B cell (primary cell): Measurements from ENCODE around the gene PPP1R18.

Source experiments
- EZH2 ChIP-seq: IDR thresholded peaks from 2 replicates; pipeline ENCODE4 v1.6.1; 2012; ENCODE audit warnings: borderline replicate concordance, low read depth, mild to moderate bottlenecking, moderate library complexity, low read length; ENCODE audit not compliant: insufficient read depth, poor library complexity, severe bottlenecking
- TF ChIP-seq, protein P1 (sequence below): fragments of 200-600 bp; IDR thresholded peaks from one replicate; pipeline ENCODE4 v1.8.0; 2022; ENCODE audit warnings: antibody characterized with exemption, mild to moderate bottlenecking

DNA sequence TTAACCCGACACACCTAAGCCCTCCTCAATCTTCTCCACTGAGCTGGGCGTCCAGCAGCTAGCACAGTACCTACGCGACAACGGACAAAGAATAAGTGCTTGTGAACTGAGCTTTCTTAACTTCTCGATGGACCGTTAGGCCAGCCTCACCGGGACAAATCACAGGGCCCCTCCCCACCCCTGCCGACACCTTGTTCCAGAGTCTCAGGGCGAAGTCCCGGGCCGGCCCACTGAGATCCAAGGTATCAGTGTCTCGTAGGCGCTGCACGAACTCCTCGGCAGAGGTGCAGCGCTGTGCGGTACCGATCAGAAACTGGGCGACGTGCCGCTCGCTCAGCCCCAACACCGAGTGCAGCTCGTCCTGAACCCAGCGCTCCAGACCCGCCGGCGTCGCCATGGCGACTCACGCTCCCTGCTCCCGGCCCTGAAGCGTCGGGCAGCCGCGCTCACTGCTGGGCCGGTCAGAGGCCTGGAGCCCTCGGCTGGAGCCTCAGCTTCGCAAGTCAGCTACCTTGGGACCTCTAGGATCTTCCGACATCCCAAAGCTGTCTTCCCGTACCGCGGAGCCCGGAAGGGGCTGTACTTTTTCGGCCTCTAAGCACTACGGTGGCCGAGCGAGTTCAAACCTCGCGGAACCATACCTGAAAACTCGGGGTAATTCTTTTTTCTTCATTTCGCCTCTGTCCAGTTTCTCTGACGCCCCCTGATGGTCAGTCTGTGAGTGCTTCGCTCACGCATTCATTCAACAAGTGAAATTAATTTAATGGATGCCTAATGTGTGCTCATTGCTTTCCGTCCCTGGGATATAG, 13.8 kb downstream of the PPP1R18 start, which contains the start of gene DHX16:
- TF ChIP-seq, protein P1, sequence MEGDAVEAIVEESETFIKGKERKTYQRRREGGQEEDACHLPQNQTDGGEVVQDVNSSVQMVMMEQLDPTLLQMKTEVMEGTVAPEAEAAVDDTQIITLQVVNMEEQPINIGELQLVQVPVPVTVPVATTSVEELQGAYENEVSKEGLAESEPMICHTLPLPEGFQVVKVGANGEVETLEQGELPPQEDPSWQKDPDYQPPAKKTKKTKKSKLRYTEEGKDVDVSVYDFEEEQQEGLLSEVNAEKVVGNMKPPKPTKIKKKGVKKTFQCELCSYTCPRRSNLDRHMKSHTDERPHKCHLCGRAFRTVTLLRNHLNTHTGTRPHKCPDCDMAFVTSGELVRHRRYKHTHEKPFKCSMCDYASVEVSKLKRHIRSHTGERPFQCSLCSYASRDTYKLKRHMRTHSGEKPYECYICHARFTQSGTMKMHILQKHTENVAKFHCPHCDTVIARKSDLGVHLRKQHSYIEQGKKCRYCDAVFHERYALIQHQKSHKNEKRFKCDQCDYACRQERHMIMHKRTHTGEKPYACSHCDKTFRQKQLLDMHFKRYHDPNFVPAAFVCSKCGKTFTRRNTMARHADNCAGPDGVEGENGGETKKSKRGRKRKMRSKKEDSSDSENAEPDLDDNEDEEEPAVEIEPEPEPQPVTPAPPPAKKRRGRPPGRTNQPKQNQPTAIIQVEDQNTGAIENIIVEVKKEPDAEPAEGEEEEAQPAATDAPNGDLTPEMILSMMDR, result peak; percentile 79
- no peak for TF ChIP-seq EZH2
